OCI-LY1 (cell line): ENCODE measurements around the gene OR8G5.

ENCODE experiments used
- H2AFZ ChIP-seq: fragments of 200-600 bp; sonication (generic), shearing (Covaris generic); 2 replicates; pipeline ENCODE4 v1.6.0; 2014; ENCODE audit warnings: antibody characterized with exemption, mild to moderate bottlenecking, low read length
- H3F3A ChIP-seq: fragments of 200-600 bp; sonication (generic), shearing (Covaris generic); 2 replicates; pipeline ENCODE4 v1.6.0; 2014; ENCODE audit warnings: mild to moderate bottlenecking, antibody characterized with exemption, low read length, moderate library complexity; ENCODE audit not compliant: insufficient read depth
- H3K27ac ChIP-seq: fragments of 200-600 bp; sonication (generic); 2 replicates; pipeline ENCODE4 v1.5.1; 2014; ENCODE audit warnings: low read length, mixed run types, mild to moderate bottlenecking, low read depth; ENCODE audit not compliant: poor library complexity, severe bottlenecking
- H3K27me3 ChIP-seq: fragments of 200-600 bp; sonication (generic); 2 replicates; pipeline ENCODE4 v1.6.0; 2014; ENCODE audit warnings: antibody characterized with exemption, mild to moderate bottlenecking, low read length, moderate library complexity; ENCODE audit not compliant: insufficient read depth
- H3K36me3 ChIP-seq: fragments of 200-600 bp; sonication (generic); 2 replicates; pipeline ENCODE4 v1.6.1; 2014; ENCODE audit warnings: mild to moderate bottlenecking, antibody characterized with exemption, low read length, moderate library complexity, mixed read lengths; ENCODE audit not compliant: insufficient read depth
- H3K4me1 ChIP-seq: fragments of 200-600 bp; sonication (generic); 2 replicates; pipeline ENCODE4 v1.5.1; 2014; ENCODE audit warnings: mild to moderate bottlenecking, low read length, moderate library complexity; ENCODE audit not compliant: insufficient read depth, severe bottlenecking
- H3K4me2 ChIP-seq: fragments of 200-600 bp; sonication (generic), shearing (Covaris generic); 2 replicates; pipeline ENCODE4 v1.6.1; 2014; ENCODE audit warnings: low read length
- H3K4me3 ChIP-seq: fragments of 200-600 bp; sonication (generic); 2 replicates; pipeline ENCODE4 v1.5.1; 2014; ENCODE audit warnings: low read length, low read depth, mild to moderate bottlenecking, mixed read lengths; ENCODE audit not compliant: poor library complexity, severe bottlenecking
- H3K79me2 ChIP-seq: fragments of 200-600 bp; shearing (Covaris generic); 2 replicates; pipeline ENCODE4 v1.6.1; 2016; ENCODE audit warnings: mixed run types, low read length, mixed read lengths; ENCODE audit not compliant: insufficient read depth
- H3K9ac ChIP-seq: fragments of 200-600 bp; sonication (generic), shearing (Covaris generic); 2 replicates; pipeline ENCODE4 v1.6.1; 2014; ENCODE audit warnings: mild to moderate bottlenecking, low read length, mixed read lengths
- H3K9me2 ChIP-seq: fragments of 200-600 bp; sonication (generic), shearing (Covaris generic); 2 replicates; pipeline ENCODE4 v1.6.1; 2014; ENCODE audit warnings: low read depth, mild to moderate bottlenecking, low read length, mixed read lengths
- H3K9me3 ChIP-seq: fragments of 200-600 bp; shearing (Covaris generic); 2 replicates; pipeline ENCODE4 v1.6.1; 2014; ENCODE audit warnings: low read length, mixed read lengths
- H4K20me1 ChIP-seq: fragments of 200-600 bp; sonication (generic), shearing (Covaris generic); 2 replicates; pipeline ENCODE4 v1.6.0; 2016; ENCODE audit warnings: mild to moderate bottlenecking, low read length; ENCODE audit not compliant: insufficient read depth
- CTCF ChIP-seq: fragments of 200-600 bp; sonication (generic), shearing (Covaris generic); IDR thresholded peaks from 2 replicates; pipeline ENCODE4 v1.5.1; 2017; ENCODE audit warnings: mild to moderate bottlenecking, antibody characterized with exemption, low read length, moderate library complexity, mixed read lengths
- EZH2 ChIP-seq: fragments of 200-600 bp; sonication (generic), shearing (Covaris generic); IDR thresholded peaks from 2 replicates; pipeline ENCODE4 v1.8.0; 2017; ENCODE audit warnings: borderline replicate concordance, mixed run types, mild to moderate bottlenecking, antibody characterized with exemption, low read length, moderate library complexity, mixed read lengths

OR8G5 gene

GRCh38 chr11:124294687-124295086 lies 38.5 kb downstream of the OR8G5 start:
- no peaks in the 10 kb centered on the region for H3K9me3 ChIP-seq
- H2AFZ ChIP-seq: no peak overlapping the region
- H3K27me3 ChIP-seq: no peaks in the 10 kb centered on the region
- no peaks in the 10 kb centered on the region for H3K79me2 ChIP-seq
- H3K9ac ChIP-seq: no peak overlapping the region
- H3K36me3 ChIP-seq: no peaks in the 10 kb centered on the region
- no peak for TF ChIP-seq EZH2
- TF ChIP-seq CTCF: no peak
- H3K9me2 ChIP-seq: no peaks in the 10 kb centered on the region
- H4K20me1 ChIP-seq: no peaks in the 10 kb centered on the region
- H3K27ac ChIP-seq: no peak overlapping the region
- H3K4me2 ChIP-seq: no peak overlapping the region
- H3K4me3 ChIP-seq: no peak overlapping the region
- no peaks in the 10 kb centered on the region for H3F3A ChIP-seq
- no peaks in the 10 kb centered on the region for H3K4me1 ChIP-seq

- Histone ChIP-seq H3K4me2 (no peak overlapping the region), H4K20me1 (no peaks in the 10 kb centered on the region), H3K27ac (no peak overlapping the region), H3F3A (no peaks in the 10 kb centered on the region), H3K9ac (no peak overlapping the region), H3K9me3 (no peaks in the 10 kb centered on the region), H2AFZ (no peak overlapping the region), H3K36me3 (no peaks in the 10 kb centered on the region), H3K27me3 (no peaks in the 10 kb centered on the region), H3K4me3 (no peak overlapping the region), H3K79me2 (no peaks in the 10 kb centered on the region), H3K9me2 (no peaks in the 10 kb centered on the region), H3K4me1 (no peaks in the 10 kb centered on the region)
- TF ChIP-seq EZH2 (no peak), CTCF (no peak)
These were observed 39.8 kb downstream of the OR8G5 start for GRCh38 chr11:124296016-124296415.

GRCh38 chr11:124297921-124298320 lies 41.7 kb downstream of the OR8G5 start:
- Histone ChIP-seq H3K4me1 (no peaks in the 10 kb centered on the region), H2AFZ (no peak overlapping the region), H3K9me2 (no peaks in the 10 kb centered on the region), H3F3A (no peaks in the 10 kb centered on the region), H3K4me2 (no peak overlapping the region), H3K27ac (no peak overlapping the region), H3K4me3 (no peak overlapping the region), H3K27me3 (no peaks in the 10 kb centered on the region), H3K36me3 (no peaks in the 10 kb centered on the region), H4K20me1 (no peaks in the 10 kb centered on the region), H3K9ac (no peak overlapping the region), H3K79me2 (no peaks in the 10 kb centered on the region), H3K9me3 (no peaks in the 10 kb centered on the region)
- TF ChIP-seq EZH2: no peak
- no peak for TF ChIP-seq CTCF
